Subcutaneous adipose tissue (tissue), 4 donors: Measurements from ENCODE around the gene SLX4. TPM values are rescaled to one million over a fixed set of nuclear protein-coding genes. Genes with fewer than 3 reads are reported as not detected.

Source experiments
- CTCF ChIP-seq: fragments of 450-650 bp; IDR thresholded peaks from one replicate; pipeline ENCODE4 v1.5.1; 2016; ENCODE audit warnings: low read depth, mild to moderate bottlenecking, control low read depth, antibody characterized with exemption, moderate library complexity
- total RNA-seq, 4 donors: library from RNA; depleted of rRNA; stranded (reverse); fragments of >200 nt; gene quantifications; one replicate each; pipeline ENCODE4 v1.1.0, GENCODE V29; 2016

Gene SLX4
- total RNA-seq, 4 donors from 2014 or later: 2.4 to 3.8 (median 2.8) TPM

DNA sequence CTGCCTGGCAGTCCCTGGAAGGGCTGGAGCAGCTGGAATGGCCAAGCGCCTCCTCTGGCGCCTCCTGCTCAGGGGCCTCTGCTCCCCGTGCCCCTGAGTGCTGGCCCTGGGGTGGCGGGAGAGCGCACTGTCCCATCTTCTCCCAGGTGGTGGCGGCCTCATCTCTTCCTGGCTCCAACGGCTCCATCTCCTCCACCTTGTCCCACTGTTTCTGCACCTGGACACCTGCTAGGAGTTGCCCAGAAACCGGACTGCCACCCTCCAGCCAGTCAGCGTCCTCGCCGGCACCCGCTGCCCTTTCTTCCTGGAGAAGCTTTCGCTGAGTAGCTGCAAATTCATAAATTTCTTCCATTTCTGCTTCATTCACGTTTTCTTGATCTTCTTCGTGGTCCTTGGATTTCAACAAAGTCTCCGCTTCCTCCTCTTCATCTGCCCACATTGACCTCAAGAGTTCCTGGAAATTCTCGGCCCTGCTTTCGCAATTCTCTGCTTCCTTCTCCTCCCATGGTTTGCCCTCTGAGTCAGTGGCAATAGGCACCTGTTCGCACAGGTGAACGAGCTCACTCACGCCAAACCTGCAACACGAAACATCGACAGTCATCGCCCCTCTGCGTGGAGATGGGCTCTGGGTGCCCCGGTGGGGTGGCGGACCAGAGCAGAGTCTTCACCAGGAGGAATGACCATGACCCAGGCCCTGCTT is 20.5 kb downstream of the SLX4 start:
- no peak for TF ChIP-seq CTCF

GRCh38 chr16:3589991-3590701 is 21.3 kb downstream of the SLX4 start:
- no peak for TF ChIP-seq CTCF

DNA sequence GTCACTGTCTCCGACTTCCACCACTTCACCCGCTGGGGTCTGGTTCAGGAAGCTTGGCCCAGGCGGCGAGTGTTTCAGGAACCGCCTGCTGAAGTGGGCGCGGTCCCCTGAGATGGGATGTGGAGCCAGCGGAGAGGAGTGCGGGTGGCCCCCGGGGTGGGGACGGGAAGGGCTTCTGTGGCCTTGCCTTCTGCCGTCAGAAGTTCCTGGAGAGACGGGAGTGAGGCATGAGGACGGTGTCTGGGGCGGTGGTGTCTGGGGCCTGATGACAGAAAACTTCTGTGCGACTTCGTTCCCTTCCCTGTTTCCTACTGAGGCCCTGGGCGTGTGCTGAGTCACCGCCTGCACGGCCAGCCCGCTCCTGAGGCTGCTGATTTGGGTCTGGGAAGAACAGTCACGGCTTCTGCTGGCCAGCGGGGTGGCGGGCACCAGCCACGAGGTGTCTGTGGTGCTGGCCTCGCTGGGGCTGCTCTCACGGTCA is 21.9 kb downstream of the SLX4 start:
- no peak for TF ChIP-seq CTCF

DNA sequence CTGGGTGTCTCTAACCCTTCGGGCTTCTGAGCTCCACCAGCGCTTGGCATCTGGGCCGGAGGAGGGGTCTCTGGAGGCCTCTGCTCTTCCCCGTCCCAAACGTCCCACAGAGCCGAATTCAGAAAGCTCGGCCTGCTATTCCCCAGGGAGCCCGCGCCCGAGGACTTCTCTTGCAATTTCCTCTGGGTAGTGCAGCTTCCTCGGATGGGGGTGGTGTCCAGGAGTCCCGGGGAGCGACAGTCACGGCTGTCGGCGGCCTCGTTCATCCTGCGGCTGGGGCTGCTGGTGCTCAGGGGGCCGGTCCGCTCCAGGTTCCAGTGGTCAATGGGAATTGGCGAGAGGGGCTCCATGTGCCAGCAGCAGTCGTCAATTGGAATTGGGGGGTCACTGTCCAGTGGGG is 22.4 kb downstream of the SLX4 start:
- no peak for TF ChIP-seq CTCF

DNA sequence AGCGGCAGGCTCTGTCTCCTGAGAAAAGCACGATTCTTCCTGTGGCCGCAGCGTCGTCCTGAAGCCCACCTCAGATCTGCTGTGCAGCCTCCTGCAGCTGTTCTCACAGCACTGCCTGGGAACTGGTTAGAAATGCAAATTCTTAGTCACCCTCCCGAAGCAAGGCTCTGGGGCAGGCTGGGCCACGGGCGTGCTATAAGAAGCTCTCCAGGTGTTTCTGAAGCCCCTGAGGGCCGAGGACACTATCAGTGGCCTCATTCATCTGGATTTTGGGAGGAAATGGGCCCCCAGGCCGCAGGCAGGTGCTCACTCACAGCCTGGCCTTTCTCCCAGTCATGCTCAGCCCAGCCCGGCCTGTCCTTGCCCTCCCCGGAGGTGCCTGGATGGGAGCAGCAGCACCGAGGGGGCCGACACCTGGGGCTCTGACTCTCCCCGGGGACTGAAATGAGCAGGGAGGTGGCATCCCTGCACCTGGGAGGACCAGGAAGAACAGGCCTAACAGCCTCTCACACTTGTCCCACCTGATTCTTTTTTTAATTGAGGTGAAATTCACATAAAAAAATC is 23.8 kb downstream of the SLX4 start:
- TF ChIP-seq CTCF: no peak

- no peak for TF ChIP-seq CTCF
These were observed 27.0 kb downstream of the SLX4 start for GRCh38 chr16:3584412-3584811.

DNA sequence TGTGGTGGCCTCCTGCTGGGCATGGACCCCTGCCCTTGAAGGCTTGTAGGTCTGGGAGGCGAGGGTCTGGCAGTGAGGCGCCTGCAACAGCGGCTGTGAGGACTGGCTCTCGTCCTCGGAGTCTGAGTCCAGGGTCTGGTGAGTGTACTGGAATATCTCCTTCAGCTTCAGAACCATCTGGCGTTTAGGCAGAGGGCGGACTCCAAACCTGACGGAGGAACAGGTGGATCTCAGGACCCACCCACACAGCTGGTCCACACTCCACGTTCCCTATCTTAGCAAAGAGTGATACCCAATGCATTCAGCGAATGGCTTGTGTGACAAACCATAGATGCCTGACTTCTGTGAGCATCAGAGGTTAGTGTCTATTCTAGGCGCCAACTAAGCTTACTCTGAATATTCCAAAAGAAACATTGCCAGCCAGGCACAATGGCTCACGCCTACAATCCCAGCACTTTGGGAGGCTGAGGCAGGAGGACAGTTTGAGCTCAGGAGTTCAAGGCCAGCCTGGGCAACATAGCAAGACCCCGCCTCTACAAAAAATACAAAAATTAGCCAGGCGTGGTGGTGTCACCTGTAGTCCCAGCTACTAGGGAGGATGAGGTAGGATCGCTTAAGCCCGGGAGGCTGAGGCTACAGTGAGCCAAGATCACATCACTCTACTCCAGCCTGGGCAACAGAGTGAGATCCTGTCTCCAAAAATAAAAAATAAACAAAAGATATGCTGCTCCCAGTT is 27.9 kb downstream of the SLX4 start:
- TF ChIP-seq CTCF: no peak
